ES-I3 (cell line): ENCODE measurements around the gene PRKAA1.

ENCODE experiments used
- H3K36me3 ChIP-seq: 2 replicates; pipeline ENCODE4 v1.6.1; 2013; ENCODE audit warnings: mild to moderate bottlenecking, low read length, control low read depth, moderate library complexity; ENCODE audit not compliant: insufficient read depth
- H3K4me1 ChIP-seq: 2 replicates; pipeline ENCODE4 v1.6.1; 2013; ENCODE audit warnings: mild to moderate bottlenecking, control low read depth, low read length; ENCODE audit not compliant: insufficient read depth
- H3K9ac ChIP-seq: 2 replicates; pipeline ENCODE4 v1.6.1; 2013; ENCODE audit warnings: low read depth, mild to moderate bottlenecking, low read length, moderate library complexity
- H3K9me3 ChIP-seq: 2 replicates; pipeline ENCODE4 v1.6.1; 2013; ENCODE audit warnings: mild to moderate bottlenecking, low read length, moderate library complexity; ENCODE audit not compliant: control insufficient read depth, insufficient read depth

The PRKAA1 gene

GRCh38 chr5:40798012-40798800 lies at the start of gene PRKAA1:
PRKAA1 (minus strand) TSS chr5:40798374; CDS start chr5:40798189, 185 bp downstream.
- 0 out of 2 replicates have a peak, but pooled peaks cover 2% of the 10 kb centered on the region for H3K9me3 ChIP-seq
- H3K4me1 ChIP-seq = peaks cover 9% of the 10 kb centered on the region; the same call in 1 of the 2 replicates
- peak within 1 kb of the TSS; percentile 84 for H3K9ac ChIP-seq
- no peaks in the 10 kb centered on the region for H3K36me3 ChIP-seq

- H3K9me3 ChIP-seq = no peaks in the 10 kb centered on the region
- no peaks in the 10 kb centered on the region for H3K36me3 ChIP-seq
- H3K4me1 ChIP-seq = no peaks in the 10 kb centered on the region
- H3K9ac ChIP-seq = no peak overlapping the region
These were observed 49.4 kb upstream of the PRKAA1 start for GRCh38 chr5:40847525-40847924.

- Histone ChIP-seq H3K4me1 (no peaks in the 10 kb centered on the region; the same call in 1 of the 2 replicates), H3K9ac (no peak overlapping the region), H3K36me3 (no peaks in the 10 kb centered on the region), H3K9me3 (no peaks in the 10 kb centered on the region)
These were observed 48.2 kb upstream of the PRKAA1 start for GRCh38 chr5:40846371-40846770.

- no peak overlapping the region for H3K9ac ChIP-seq
- no peaks in the 10 kb centered on the region for H3K36me3 ChIP-seq
- peaks cover 8% of the 10 kb centered on the region for H3K4me1 ChIP-seq
- H3K9me3 ChIP-seq = no peaks in the 10 kb centered on the region
These were observed 46.4 kb upstream of the PRKAA1 start for GRCh38 chr5:40844565-40844964.

GRCh38 chr5:40842351-40842750 lies 44.2 kb upstream of the PRKAA1 start:
- Histone ChIP-seq H3K36me3 (no peaks in the 10 kb centered on the region), H3K9ac (no peak overlapping the region), H3K9me3 (no peaks in the 10 kb centered on the region), H3K4me1 (peaks cover 8% of the 10 kb centered on the region)

GRCh38 chr5:40841068-40841805 lies 43.1 kb upstream of the PRKAA1 start, which contains the start of gene CARD6:
CARD6 (plus strand) TSS chr5:40841367; CDS start chr5:40841383, 16 bp downstream.
- Histone ChIP-seq H3K36me3 (no peaks in the 10 kb centered on the region), H3K9ac (peak within 1 kb of the TSS; percentile 75), H3K9me3 (no peaks in the 10 kb centered on the region), H3K4me1 (peaks cover 12% of the 10 kb centered on the region)

- H3K9me3 ChIP-seq = no peaks in the 10 kb centered on the region
- H3K9ac ChIP-seq = no peak overlapping the region
- peaks cover 15% of the 10 kb centered on the region for H3K36me3 ChIP-seq
- peaks cover 18% of the 10 kb centered on the region for H3K4me1 ChIP-seq
These were observed 39.9 kb upstream of the PRKAA1 start for GRCh38 chr5:40838086-40838485.

GRCh38 chr5:40834849-40835787 lies 36.9 kb upstream of the PRKAA1 start, which contains the start of gene RPL37:
RPL37 (minus strand) TSS chr5:40835222; CDS start chr5:40835185, 37 bp downstream.
- Histone ChIP-seq H3K4me1 (peaks cover 15% of the 10 kb centered on the region), H3K9ac (peak within 1 kb of the TSS; percentile 92), H3K9me3 (no peaks in the 10 kb centered on the region), H3K36me3 (peaks cover 42% of the 10 kb centered on the region)

- H3K9me3 ChIP-seq = no peaks in the 10 kb centered on the region
- peak overlapping the region; percentile 92 for H3K9ac ChIP-seq
- peaks cover 15% of the 10 kb centered on the region for H3K4me1 ChIP-seq
- H3K36me3 ChIP-seq = peaks cover 47% of the 10 kb centered on the region
These were observed 36.2 kb upstream of the PRKAA1 start for GRCh38 chr5:40834391-40834848.

GRCh38 chr5:40833712-40834229 lies 35.6 kb upstream of the PRKAA1 start:
- H3K36me3 ChIP-seq = peaks cover 54% of the 10 kb centered on the region
- H3K9me3 ChIP-seq = no peaks in the 10 kb centered on the region
- H3K9ac ChIP-seq = peak overlapping the region; percentile 92
- H3K4me1 ChIP-seq = peaks cover 15% of the 10 kb centered on the region

GRCh38 chr5:40832345-40832744 lies 34.2 kb upstream of the PRKAA1 start:
- H3K4me1 ChIP-seq = peaks cover 15% of the 10 kb centered on the region
- no peaks in the 10 kb centered on the region for H3K9me3 ChIP-seq
- no peak overlapping the region for H3K9ac ChIP-seq
- peaks cover 66% of the 10 kb centered on the region for H3K36me3 ChIP-seq

GRCh38 chr5:40831346-40832210 lies 33.4 kb upstream of the PRKAA1 start:
- Histone ChIP-seq H3K9me3 (no peaks in the 10 kb centered on the region), H3K9ac (no peak overlapping the region), H3K4me1 (peaks cover 11% of the 10 kb centered on the region), H3K36me3 (peaks cover 71% of the 10 kb centered on the region)
